Measurements from ENCODE around the gene NACC2.
"Not testable (repeated sequence)": the region's sequence is repeated elsewhere in the genome, so short reads cannot be mapped to it uniquely, and the experiment has no call there.

Gene NACC2

GRCh38 chr9:136077491-136077890 lies 17.6 kb downstream of the NACC2 start:
- TF ChIP-seq, protein P1, sequence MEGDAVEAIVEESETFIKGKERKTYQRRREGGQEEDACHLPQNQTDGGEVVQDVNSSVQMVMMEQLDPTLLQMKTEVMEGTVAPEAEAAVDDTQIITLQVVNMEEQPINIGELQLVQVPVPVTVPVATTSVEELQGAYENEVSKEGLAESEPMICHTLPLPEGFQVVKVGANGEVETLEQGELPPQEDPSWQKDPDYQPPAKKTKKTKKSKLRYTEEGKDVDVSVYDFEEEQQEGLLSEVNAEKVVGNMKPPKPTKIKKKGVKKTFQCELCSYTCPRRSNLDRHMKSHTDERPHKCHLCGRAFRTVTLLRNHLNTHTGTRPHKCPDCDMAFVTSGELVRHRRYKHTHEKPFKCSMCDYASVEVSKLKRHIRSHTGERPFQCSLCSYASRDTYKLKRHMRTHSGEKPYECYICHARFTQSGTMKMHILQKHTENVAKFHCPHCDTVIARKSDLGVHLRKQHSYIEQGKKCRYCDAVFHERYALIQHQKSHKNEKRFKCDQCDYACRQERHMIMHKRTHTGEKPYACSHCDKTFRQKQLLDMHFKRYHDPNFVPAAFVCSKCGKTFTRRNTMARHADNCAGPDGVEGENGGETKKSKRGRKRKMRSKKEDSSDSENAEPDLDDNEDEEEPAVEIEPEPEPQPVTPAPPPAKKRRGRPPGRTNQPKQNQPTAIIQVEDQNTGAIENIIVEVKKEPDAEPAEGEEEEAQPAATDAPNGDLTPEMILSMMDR (IDR thresholded peaks at IDR 0.05; ENCODE audit: low read depth, low read length) = no peak
- no peak for DNase-seq (ENCODE audit: extremely low read depth, low read depth)

DNA sequence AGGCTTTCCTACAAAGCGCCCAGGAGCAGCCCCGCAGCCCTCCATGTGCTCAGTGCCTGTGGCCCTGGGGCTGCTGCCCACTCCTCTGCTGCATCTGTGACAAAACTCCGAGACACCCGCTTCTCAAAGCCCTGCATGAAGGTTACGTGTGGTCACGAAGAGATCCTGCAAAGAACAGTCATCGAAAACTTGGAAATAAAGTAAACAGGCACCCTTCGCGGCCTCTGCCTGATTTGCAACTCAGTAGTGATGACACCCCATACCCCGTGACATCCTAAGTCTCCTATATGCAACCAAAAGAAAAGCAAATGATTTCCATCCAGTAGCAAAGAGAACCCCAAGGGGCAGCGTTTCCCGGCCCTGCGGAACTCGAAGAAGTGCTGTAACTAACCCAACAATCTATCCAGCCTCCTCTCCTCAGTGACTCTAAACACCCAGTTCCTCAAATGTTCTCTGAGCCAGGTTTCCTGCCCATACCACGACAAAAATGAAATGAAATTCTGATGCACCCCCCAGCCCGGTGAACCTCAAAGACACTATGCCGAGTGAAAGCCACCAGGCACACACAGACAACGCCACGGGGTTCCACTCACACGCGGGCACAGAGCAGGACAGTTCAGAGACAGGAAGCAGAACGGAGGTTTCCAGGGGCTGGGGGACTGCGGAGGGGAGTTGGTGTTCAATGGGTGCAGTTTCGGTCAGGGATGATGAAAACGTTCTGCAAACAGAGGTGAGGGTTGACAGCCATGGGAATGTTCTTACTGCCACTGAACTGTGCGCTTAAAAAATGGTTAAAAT lies 19.0 kb downstream of the NACC2 start:
- no peak for DNase-seq (ENCODE audit: extremely low read depth, low read depth)
- TF ChIP-seq, protein P1 (IDR thresholded peaks at IDR 0.05; ENCODE audit: low read depth, low read length) = no peak

GRCh38 chr9:136075134-136075841 lies 19.8 kb downstream of the NACC2 start:
- TF ChIP-seq, protein P1 (IDR thresholded peaks at IDR 0.05; ENCODE audit: low read depth, low read length) = no peak
- no peak for DNase-seq (ENCODE audit: extremely low read depth, low read depth)

DNA sequence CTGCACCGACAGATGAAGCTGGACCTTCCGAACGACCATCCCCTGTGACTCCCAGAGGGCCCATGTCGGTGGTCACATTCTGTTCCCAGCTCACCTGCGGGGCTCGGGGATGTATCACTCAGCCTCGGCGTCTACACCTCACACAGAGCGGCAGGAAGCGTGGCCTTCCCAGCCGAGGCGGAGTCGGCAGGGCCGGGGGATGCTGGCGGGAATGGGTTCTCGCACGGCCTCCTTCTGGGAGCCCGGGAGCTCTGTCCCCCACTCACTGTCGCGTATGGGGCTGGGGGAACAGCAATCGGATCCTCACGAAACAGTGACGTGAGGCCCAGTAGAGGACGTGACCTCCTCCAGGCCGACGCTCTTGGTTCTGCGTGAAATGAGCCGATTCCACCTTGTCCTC lies 20.4 kb downstream of the NACC2 start:
- DNase-seq (ENCODE audit: extremely low read depth, low read depth) = no peak
- TF ChIP-seq, protein P1 (IDR thresholded peaks at IDR 0.05; ENCODE audit: low read depth, low read length) = no peak

GRCh38 chr9:136062657-136063439 lies 32.2 kb downstream of the NACC2 start:
- no peak for DNase-seq (ENCODE audit: extremely low read depth, low read depth)
- TF ChIP-seq, protein P1 (IDR thresholded peaks at IDR 0.05; ENCODE audit: low read depth, low read length) = no peak

DNA sequence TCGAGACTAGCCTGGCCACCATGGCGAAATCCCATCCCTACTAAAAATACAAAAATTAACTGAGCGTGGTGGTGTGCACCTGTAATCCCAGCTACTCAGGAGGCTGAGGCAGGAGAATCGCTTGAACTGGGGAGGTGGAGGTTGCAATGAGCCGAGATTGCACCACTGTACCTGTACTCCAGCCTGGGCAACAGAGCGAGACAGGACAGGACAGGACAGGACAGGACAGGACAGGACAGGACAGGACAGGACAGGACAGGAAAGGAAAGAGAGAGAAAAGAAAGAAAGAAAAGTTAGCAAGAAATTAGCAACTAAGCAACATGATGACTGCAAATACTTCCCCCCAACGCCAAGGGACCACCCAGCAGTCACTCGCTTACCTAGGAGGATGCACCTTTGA lies 33.2 kb downstream of the NACC2 start:
- DNase-seq (ENCODE audit: extremely low read depth, low read depth) = not testable (repeated sequence)

GRCh38 chr9:136061405-136061804 lies 33.7 kb downstream of the NACC2 start:
- DNase-seq (ENCODE audit: extremely low read depth, low read depth) = no peak
- TF ChIP-seq, protein P1 (IDR thresholded peaks at IDR 0.05; ENCODE audit: low read depth, low read length) = no peak
